ENCODE measurements around the gene PTPN14. TPM values are rescaled to one million over a fixed set of nuclear protein-coding genes. Genes with fewer than 3 reads are reported as not detected.

Gene PTPN14
- total RNA-seq, 1 donor: 104 TPM

- no peak for DNase-seq (ENCODE audit: low read depth)
- TF ChIP-seq CTCF (IDR thresholded peaks at IDR 0.05; ENCODE audit: insufficient read depth, low read depth, low read length): no peak
- no peak overlapping the region for H3K4me3 ChIP-seq (ENCODE audit: low read depth, low read length)
These were observed 165.1 kb downstream of the PTPN14 start for GRCh38 chr1:214386333-214386732.

GRCh38 chr1:214385428-214385827, 166.0 kb downstream of the PTPN14 start:
- TF ChIP-seq CTCF (IDR thresholded peaks at IDR 0.05; ENCODE audit: insufficient read depth, low read depth, low read length): no peak
- H3K4me3 ChIP-seq (ENCODE audit: low read depth, low read length): no peak overlapping the region
- no peak for DNase-seq (ENCODE audit: low read depth)

GRCh38 chr1:214384373-214385079, 166.9 kb downstream of the PTPN14 start:
- no peak for TF ChIP-seq CTCF (IDR thresholded peaks at IDR 0.05; ENCODE audit: insufficient read depth, low read depth, low read length)
- DNase-seq (ENCODE audit: low read depth): no peak
- no peak overlapping the region for H3K4me3 ChIP-seq (ENCODE audit: low read depth, low read length)

GRCh38 chr1:214383381-214384372, 167.7 kb downstream of the PTPN14 start:
- no peak for TF ChIP-seq CTCF (IDR thresholded peaks at IDR 0.05; ENCODE audit: insufficient read depth, low read depth, low read length)
- DNase-seq (ENCODE audit: low read depth): no peak
- H3K4me3 ChIP-seq (ENCODE audit: low read depth, low read length): no peak overlapping the region

- no peak for DNase-seq (ENCODE audit: low read depth)
- no peak for TF ChIP-seq CTCF (IDR thresholded peaks at IDR 0.05; ENCODE audit: insufficient read depth, low read depth, low read length)
- H3K4me3 ChIP-seq (ENCODE audit: low read depth, low read length): no peak overlapping the region
These were observed 170.3 kb downstream of the PTPN14 start for GRCh38 chr1:214380986-214381695.

- no peak overlapping the region for H3K4me3 ChIP-seq (ENCODE audit: low read depth, low read length)
- DNase-seq (ENCODE audit: low read depth): no peak
These were observed 171.0 kb downstream of the PTPN14 start for GRCh38 chr1:214380396-214380795.

More at GRCh38 chr1:214380396-214380795, 171.0 kb downstream of the PTPN14 start:
- no peak for TF ChIP-seq CTCF (IDR thresholded peaks at IDR 0.05; ENCODE audit: insufficient read depth, low read depth, low read length)
